COLO668 (cell line): ENCODE data around the gene NRXN2.
"Not testable (repeated sequence)": the region's sequence is repeated elsewhere in the genome, so short reads cannot be mapped to it uniquely, and the experiment has no call there.

Experiments
- DNase-seq: peaks from one replicate; lab custom pipeline; 2025; ENCODE audit not compliant: unreplicated experiment; lab: John Stamatoyannopoulos, UW

The NRXN2 gene

DNA sequence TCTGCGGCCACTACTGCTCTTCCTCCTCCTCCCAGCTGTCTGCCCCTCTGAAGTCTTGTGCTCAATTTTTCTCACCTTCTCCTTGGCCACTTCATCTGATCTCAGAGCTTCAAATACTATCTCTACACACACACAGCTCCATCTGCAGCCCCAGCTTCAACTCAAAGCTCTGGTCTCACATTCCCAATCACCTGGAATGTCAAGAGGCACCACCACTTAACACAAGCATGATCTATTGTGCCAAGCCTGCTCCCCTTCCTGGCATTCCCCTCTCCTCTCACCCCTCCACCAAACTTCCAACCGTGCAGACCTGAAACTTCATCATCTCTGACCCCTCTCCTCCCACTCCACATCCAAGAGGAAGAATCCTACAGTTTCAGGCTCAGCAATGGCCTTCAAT, 17.5 kb downstream of the NRXN2 start:
- no peak for DNase-seq

- DNase-seq, result no peak
Measured at GRCh38 chr11:64703048-64703447, 19.9 kb downstream of the NRXN2 start.

- DNase-seq, result not testable (repeated sequence)
Measured at GRCh38 chr11:64701956-64702355, 21.0 kb downstream of the NRXN2 start.

- DNase-seq, result no peak
Measured at GRCh38 chr11:64698427-64698826, 24.6 kb downstream of the NRXN2 start.

DNA sequence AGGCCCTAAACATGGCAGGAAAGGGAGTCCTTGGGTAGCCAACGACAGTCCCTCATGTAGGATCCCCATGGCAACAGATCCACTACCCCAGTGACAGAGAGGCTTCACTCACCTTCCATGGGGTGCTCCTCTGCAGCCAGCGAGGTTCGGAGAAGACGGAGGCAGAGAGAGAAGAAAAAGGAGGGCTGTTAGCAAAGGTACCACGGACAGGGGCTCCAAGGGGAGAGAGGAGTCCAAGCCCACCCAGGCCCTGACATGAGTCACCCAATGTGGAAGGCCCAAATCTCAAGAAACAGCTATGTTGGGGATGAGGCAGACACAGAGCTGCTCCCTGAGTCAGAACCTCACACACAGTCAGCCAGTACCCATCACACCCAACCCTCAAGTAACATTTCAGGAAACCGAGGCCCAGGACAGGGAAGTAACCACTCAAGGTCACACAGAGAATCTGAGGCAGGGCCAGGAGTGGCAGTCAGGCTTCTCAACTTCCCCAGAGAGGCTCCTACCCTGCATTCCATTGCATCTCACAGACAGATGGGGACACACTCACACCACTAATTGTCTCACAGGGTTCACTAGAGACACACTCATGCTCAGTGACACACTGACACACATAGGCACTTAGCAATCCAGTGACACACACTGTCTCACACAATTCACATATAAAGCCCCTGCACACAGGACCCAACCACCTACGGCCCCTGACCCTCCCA, 25.2 kb downstream of the NRXN2 start:
- DNase-seq, result no peak

DNA sequence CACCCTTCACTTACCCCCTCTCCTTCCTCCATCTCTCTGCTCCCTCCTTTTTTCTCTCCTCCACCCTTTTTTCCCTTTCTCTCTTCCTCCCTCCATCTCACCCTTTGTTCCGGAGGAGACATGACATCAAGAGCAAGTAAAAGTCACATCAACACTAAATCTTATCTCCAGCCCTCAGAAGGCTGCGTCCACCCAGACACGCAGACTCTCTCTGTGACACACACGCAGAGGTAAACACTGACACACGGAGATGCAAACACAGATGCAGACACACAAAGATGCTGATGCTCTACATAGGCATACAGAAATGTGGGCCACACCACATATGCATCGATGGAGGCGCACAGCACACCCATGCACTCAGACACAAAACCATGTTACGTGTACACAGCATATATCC, 27.0 kb downstream of the NRXN2 start:
- DNase-seq, result no peak

DNA sequence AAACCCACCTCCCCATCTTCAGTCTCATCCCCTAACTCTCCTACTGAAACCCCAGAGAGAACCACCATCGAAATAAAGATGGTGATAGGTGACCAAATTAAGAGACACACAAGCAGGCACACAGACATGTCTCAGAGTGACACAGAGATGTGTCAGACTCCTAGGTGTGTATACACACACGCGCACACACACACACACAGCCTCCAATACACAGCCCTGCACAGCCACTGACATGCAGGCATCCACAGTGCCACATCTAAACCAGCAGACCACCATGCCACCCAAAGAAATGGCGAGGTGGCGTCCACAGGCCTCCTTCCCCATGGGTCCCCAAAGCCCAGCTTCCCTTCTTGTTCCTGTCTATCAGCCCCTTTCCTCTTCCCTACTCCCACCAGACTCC, 27.4 kb downstream of the NRXN2 start:
- no peak for DNase-seq

DNA sequence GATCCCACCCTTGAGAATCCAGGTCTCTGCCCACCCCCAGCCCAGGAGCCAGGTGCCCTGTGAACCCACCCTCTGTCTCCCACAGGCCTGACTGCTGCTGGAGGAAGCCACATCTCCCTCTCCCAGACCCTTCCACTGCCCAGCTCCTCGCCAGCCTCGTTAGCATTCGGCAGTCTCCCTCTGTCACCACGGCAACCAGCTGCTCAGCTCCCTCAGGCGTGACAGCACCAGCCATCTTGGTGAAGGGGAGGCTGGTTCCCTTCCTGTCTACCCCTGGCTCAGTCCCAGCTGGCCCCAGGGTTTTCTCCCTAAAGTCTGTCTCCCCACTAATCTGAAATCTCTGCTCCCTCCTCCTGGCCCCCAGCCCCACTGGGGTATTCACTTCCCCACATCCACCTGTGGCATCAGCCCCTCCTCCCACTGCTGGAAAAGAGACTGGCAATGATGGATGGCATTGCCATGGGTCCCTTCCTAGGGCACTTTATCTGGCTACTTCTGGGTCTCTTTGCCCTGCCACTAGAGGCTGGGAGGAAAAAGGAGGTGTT, 28.1 kb downstream of the NRXN2 start:
- DNase-seq, result peak; percentile 54

DNA sequence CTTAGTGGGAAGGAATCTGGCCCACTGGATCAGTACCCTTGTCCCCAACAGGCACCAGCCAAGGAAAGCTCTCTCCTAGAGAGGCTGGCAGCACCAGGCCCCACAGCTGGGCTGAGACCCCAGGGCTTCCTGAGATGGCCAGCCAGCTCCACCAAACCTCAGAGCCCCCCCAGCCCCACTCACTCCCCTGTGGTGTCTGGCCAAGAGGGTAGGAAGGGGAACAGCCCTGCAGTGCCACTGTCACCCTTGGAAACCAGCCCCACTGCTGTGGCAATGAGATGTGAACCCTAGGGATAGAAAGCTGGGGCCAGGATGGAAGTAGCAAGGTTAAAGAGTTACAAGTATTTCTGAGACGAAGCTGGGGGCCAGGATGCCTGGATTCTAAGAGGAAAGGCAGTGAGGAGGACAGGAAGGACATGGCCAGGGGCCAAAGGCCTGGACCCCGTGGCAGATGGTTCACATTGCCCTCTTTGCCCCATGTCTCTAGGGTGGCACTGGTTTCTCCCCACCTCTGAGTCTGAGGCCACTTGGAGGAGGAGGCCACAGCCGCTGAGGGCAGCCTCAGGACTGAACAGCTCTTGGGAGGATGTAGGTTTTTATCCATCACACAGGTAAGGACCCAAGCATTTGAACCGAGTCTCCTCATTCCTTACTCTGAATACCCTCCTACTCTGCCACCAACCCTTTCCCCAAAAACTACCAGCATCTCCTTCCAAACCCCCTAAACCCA, 28.8 kb downstream of the NRXN2 start:
- no peak for DNase-seq

GRCh38 chr11:64692764-64693331, 30.1 kb downstream of the NRXN2 start:
- DNase-seq, result no peak

- no peak for DNase-seq
Measured at GRCh38 chr11:64691543-64691942, 31.5 kb downstream of the NRXN2 start.

DNA sequence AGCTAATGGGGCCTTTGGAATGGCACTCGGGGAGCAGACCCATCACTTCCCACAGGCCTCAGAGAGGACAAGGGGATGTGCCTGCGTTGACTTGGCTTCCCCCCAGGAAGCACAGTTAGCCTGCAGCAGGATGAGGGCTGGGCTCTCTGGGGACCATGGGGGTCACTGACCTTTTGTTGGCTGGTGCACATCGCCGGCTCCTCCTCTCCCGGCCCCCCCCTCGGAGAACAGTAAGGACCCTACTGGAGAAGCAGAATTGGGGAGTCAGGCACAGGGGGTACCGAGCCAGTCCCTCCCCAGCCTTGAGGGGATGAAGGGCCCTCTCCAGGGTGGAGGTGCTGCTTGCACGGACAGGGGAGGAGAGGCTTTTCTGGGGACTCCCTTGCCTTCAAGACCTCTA, 32.8 kb downstream of the NRXN2 start:
- DNase-seq, result no peak

- peak; percentile 82 for DNase-seq
Measured at GRCh38 chr11:64688534-64688982, 34.4 kb downstream of the NRXN2 start.

- no peak for DNase-seq
Measured at GRCh38 chr11:64687643-64688533, 35.1 kb downstream of the NRXN2 start.

DNA sequence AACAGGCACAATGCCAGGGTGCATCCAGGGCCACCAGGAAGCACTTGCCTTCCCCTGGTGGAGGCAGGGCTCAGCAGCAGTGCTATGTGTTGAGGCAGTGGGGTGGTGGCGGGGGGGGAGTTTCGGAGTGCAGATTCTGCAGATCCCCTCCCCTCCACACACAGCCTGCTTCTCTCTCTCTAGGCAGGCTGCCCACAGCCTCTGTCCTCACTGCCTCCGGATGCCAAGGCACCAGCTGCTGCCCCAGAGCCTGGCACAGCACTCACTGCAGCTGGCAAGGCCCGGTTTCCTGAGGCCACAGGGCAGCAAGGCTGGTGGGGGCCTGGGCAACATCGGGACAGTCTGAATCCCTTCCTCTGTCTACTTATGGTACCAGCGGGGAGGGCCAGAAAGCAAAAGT, 35.8 kb downstream of the NRXN2 start:
- DNase-seq, result no peak

DNA sequence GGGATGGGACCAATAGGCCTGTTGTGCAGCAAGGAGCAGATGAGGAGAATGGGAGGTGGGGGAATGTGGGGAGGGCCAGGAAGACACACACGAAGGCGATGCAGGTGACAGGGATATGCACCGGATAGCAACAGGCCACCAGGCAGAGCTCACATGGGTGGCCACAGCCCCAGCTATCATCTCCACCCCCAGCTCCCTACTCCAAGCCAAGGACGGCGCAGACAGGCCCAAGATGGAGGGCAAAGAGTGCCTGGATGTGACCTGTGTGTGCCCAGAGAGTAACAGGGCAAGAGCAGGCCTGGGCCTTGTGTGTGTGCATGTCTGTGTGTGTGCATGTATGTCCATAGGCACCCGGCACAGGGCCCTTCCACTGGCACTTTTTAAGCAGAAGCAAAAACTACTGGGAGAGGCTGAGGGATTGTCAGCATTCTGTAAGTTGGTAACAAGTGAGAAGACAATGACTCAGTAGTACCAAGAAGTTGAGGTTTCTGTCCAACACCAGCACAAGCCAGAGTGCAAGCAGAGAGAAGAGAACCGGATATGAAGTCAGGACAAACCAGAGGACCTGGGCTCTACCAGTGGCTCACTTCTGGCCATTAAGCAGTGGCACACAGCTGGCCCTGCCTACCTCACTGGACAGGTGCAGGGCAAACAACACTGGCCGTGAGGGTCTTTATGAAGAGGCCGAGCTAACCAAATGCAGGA, 36.4 kb downstream of the NRXN2 start:
- no peak for DNase-seq

GRCh38 chr11:64685536-64685935, 37.5 kb downstream of the NRXN2 start:
- no peak for DNase-seq

DNA sequence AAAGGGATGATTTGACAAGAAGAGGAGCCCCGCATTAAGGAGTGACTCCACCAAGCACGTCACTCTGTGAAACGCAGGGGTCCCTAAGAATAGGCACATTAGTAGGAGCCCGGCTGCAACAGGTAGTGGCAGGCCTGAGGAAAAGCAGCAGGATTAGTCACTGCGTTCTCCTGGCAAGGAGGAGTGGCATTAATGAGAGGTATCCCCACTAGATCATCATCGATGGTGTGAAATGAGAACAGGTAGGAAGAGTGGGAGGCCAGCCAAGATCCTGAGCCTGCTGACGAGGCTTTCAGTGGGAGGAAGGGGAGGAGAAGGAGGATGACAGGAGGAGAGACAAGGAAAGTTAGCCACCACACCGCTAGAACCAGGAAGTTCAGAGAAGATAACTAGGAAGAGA, 38.6 kb downstream of the NRXN2 start:
- DNase-seq, result no peak

GRCh38 chr11:64681171-64681570, 41.8 kb downstream of the NRXN2 start:
- DNase-seq, result no peak

DNA sequence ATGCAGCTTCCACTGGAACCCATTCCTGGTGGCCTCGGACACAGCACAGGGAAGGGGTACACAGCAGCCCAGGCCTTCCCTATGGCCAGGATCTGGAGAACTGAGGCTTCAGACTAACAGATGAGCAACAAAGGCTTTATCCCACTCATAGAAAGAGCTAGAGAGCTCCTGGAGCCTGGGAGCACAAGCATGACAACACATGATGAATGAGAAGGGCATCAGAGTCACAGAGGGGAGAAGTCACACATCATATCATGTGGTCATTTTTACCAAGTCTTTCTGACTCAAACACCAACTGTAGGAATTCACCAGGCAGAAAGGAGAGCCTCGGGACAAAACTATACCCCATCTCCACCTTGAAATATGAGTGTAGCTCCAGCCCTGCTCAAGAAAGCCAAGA, 43.2 kb downstream of the NRXN2 start:
- DNase-seq, result no peak
